HG02870 (cell line): ENCODE data around the gene KNOP1.

Experiments
- ATAC-seq: cut with Tn5 transposase; IDR thresholded peaks from one replicate; pipeline ENCODE4 v1.9.1; 2021; ENCODE audit warnings: mild to moderate bottlenecking, moderate library complexity; ENCODE audit not compliant: unreplicated experiment

KNOP1 gene, protein sequence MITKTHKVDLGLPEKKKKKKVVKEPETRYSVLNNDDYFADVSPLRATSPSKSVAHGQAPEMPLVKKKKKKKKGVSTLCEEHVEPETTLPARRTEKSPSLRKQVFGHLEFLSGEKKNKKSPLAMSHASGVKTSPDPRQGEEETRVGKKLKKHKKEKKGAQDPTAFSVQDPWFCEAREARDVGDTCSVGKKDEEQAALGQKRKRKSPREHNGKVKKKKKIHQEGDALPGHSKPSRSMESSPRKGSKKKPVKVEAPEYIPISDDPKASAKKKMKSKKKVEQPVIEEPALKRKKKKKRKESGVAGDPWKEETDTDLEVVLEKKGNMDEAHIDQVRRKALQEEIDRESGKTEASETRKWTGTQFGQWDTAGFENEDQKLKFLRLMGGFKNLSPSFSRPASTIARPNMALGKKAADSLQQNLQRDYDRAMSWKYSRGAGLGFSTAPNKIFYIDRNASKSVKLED

DNA sequence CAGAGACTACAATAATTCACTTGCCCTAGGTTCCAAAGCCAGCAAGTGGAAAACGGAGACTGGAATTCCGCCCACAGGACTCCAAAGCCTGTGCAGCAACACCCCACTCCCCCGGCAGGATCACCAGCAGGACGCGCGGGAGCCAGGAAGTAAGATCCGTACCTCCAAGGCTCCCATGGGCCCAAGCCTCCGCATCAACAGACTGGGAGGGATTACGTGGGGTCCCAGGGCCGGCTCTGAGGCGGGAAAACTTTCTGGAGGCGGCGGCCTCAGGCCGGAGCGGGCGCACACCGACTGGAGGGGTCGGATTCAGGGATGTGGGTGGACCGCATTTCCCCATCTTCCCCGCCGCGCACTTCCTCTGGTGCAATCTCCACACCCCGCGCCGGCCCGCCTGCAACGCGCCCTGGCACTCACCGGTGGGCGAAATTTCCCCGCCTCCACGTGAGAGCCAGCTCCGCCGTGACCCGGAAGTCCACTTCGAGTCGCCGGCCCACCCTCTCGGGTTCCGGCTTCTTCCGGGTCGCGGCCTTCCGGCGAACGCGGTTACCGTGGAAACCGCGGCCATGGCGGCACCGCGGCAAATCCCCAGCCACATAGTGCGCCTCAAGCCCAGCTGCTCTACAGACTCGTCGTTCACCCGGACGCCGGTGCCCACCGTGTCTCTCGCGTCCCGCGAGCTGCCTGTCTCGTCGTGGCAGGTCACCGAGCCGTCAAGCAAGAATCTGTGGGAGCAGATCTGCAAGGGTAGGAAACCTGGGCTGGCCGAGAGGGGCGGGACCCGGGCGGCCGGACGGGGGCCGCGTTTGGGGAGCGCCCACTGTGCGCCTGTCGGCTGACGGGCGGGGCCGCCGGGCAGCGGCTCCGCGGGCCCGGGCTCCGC lies at the start of gene KNOP1, which contains the start of gene IQCK:
KNOP1 (minus strand) TSS at position 487 of the 883 bp plus-strand sequence. CDS start 3,192 bp downstream, outside the sequence.
IQCK (plus strand) TSS at position 531 of the 883 bp plus-strand sequence; CDS start at position 567, 36 bp downstream.
- peak; percentile 87 for ATAC-seq

DNA sequence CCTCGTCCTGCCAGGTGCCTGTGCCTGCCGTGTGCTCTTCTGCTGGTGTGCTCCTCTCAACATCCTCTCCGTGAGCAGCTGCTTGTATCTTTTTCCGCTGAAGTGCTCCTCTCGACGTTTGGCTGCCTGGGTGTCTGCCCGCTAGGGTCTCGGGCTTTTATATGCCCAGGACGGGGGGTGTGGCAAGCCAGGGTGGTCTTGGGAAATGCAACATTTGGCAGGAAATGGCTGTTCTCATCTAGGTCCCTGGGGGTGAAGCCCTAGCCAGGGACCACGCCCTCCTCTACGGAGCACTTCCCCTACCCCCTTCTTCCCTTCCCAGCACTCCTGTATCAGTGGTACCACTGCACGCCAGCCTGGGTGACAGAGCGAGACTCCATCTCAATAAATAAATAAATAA lies 49.5 kb upstream of the KNOP1 start:
- ATAC-seq = no peak

DNA sequence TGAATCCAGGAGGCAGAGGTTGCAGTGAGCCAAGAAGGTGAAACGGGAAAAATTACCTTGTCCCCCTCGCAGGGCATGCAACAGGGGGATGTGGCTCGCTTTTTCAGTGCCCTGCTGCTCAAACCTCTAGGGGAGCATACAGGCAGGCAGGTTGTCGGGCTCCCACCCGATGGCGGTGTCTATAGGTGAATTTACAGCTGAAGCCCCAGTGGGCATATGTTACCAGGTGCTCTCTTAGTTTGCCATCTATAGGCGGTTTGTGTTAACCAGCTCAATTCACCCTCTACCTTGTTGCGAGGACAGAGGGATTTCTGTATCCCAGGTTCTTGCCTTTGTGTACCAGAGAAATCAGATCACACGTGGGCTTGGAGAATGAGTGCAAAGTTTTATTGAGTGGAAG lies 49.0 kb upstream of the KNOP1 start:
- ATAC-seq = no peak

DNA sequence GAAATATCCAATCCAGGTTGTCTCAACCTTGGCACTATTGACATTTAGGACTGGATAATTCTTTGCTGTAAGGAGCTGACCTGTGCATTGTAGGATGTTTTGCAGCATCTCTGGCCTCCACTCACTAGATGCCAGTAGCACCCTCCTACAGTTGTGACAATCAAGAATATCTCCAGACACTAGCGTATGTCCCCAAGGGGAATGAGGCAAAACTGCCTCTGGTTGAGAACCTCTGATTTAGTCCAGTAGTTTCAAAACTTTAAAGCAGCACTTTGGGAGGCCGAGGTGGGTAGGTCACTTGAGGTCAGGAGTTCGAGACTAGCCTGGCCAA lies 48.5 kb upstream of the KNOP1 start:
- no peak for ATAC-seq

DNA sequence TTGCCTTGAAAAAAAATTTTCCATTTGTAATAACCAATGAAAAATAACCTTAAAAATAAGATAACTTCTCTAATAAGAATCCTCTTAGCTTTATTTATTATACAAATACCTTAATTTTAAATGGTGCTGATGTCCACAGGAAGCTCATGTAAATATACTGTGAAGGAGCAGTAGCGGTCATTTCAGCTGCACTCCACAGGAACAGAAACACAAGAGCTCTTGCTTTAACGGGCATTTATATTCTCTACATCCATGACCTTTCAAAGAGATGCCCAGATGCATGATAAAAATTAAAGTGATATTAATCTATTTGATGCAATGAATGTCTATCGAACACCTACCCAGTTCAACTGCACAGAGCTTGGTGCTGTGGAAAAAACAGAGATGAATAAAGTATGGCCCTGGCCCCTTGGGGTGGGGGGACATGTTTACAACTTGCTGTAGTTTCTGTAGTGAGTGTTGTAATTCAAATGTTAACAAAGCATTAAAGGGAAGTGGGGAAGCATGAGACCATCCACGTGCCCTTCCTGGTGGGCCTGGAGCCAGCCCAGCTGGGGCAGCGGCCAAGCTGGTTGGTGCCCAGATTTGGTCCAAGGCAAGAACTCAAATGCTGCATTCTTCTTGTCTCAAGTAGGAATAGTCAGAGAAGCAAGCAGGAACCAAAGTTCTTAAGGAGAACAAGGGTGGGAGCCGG lies 48.0 kb upstream of the KNOP1 start:
- ATAC-seq = no peak

DNA sequence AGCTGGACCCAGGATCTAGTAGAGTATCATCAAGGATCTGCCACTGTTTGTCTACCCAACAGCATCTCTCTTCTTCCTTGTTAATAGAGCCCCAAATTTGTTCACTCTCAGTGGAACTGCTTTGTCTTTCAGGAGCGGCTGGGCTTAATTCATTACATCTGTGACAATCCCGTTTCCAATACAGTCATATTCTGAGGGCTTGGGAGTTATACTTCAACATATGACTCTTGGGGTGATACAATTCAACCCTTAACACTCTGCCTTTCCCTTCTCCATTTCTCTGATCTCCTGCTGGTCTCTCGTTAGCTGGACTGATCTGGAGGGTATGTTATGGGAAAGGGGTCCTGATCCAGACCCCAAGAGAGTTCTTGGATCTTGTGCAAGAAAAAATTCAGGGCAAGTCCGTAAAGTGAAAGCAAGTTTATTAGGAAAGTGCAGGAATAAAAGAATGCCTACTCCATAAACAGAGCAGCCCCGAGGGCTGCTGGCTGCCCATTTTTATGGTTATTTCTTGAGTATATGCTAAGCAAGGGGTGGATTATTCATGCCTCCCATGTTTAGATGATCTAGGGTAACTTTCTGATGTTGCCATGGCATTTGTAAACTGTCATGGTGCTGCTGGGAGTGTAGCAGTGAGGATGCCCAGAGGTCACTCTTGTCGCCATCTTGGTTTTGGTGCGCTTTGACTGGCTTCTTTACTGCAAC lies 42.5 kb upstream of the KNOP1 start:
- no peak for ATAC-seq

DNA sequence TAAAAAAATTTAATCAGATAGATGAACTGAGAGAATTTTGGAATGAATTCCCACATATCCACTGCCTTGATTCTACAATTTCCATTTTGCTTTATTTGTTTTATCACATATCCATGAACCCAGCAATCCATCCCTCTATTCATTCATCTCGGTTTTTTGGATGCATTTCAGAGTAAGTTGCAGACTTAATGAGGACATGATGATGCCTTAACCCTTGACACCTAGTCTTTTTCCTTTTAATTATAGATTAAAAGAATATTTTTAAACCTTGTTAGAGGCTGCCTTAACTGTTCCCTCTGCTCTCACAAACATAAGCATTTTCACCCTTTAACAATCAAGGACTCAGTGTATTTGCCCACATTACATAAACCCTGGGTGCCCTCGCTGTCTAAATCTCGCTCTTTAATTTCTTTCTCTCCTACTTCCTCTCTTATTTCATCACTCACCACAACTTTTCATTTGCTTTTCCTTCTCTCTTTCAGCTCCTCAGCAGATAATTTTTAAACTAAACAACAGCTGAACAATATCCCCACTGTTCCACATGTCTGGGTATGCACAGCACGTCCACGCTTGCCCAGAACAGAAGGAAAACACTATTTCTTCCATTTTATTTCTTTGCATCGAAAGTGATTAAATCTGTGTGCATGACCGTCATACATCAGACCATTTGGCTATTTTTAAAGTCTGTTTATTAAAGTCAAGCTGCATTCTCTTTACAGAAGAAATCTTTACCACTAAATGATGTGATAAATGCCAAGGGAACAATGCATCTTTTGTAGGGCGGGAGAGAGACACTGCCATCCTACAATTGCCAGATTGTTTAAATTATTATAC lies 40.0 kb upstream of the KNOP1 start:
- no peak for ATAC-seq

DNA sequence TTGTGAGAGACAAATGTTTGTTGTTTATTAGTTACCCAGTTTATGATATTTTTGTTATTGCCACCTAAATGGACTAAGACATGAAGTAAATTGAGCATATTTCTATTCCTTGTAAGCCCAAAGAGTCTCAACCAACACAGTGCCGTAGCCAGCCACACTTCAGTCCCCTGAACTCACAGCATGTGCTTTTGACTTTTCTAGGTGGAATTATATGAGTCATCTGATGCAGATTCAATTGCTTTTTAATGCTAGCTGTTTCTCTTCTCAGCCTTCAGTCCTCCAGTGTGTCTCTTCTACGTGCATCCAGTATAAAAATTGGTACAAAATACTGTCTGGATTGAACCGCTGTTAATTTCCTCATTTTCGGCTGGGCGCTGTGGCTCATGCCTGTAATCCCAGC lies 39.0 kb upstream of the KNOP1 start:
- no peak for ATAC-seq

DNA sequence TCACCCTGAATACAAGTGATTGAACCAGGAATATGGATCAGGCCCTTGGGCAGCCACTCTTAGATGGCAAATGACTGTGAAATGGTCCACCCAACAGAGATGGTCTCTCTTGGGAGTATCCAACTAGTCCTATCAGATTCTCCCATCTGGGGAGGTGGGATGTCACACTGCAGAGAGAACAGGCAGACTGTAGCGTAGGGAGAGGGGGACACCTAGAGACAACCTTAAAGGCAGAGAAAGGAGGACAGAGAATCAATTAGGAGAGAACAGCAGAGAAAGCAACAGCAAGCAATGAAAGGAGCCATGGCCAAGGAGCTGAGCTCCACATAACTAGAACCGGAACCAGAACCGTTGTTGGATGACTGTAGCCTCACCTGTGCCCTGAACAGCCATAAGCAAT lies 37.2 kb upstream of the KNOP1 start:
- no peak for ATAC-seq

DNA sequence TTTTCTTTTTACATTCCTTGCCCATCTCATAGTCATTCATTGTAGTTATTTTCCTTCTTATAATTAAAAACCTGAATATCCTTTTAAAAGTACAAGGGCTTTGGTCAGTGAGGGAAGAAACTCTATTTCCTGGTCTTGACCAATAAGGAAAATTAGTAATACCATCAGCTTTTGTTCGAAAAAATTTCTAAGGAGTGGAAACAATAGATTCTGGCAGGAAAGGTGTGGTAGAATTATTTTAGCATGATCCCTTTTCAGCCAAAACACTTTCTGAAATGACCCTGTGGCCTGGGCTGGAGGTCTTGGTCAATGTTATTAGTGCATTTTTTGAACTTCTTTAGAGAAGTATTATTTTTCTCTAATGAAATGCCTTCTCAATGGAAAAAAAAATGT lies 36.6 kb upstream of the KNOP1 start:
- no peak for ATAC-seq

DNA sequence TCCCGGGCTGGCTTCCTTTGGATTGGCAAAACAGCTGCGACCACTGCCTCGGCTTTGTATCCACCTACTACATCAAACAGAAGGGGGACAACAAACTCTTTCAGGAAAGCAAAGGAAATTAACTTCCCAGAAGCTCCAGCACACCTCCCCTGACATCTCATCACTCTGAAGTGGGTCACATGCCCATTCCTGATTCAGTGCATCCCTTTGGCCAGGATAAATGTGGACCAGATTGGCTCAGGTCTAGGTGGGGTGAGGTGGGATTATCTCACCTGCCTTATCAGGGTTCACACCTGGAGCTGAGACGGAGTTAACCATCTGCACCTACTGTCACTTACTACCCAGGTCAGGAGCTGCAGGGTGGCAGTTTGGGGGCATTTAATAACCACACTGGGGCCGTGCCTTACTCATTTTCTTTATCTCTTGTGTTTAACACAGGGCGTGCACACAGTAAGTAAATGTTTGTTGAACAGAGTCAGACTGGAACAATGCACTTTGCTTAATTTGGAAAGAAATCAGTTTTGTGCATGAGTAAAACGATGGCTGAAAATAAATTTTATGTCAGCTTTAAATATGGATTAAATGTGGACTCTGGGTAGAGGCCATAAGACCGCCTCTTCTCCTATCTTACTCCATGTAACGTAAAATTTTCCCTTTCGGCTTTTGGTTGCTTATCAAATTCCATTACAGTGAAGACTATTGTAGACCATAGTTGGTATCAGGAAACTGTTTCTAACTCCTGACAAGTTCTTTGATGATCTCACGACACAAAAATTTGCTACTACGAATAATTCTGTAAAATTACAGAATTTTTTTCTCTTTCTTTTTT lies 36.0 kb upstream of the KNOP1 start:
- ATAC-seq = no peak

DNA sequence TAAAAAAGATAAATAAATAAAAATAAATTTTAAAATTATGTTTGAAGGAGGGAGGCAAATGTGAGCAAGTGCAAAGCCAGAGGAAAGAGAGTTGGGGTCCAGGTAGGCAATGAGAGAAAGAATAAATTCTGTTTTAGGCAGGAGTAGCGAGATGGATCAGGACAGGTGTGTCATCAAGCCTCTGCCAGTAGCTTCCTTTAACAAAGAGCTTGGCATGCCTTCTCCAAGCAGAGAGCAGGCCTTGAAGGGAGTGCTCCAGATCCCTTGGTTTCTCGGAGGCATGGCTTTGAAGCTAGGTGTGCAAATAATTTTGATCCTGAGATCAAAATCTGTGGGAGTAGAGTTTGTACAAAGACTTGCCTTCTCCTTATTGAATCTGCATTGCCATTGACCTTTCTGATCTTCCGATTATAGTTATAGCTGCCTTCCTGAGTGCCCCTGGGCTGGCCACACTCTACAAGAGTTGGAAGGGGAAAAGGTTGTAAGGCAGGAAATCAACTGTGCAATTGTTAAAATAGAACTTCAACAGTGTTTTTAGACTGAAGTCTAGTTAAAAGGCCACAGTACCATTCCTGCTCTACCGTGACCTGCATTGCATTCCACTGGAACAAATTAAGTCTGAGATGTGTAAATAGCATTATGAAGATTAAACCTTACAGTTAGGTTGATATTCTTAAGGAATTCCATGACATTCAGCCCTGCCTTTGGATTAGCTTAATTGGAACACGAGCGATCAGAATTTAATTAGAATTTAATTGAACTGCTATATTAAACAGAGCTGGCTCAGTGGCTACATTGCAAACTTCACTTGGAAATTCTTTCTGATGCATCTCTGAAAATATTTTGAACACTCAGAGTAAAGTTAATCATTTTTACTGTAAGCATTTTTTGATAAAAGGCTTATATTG lies 33.7 kb upstream of the KNOP1 start:
- no peak for ATAC-seq

DNA sequence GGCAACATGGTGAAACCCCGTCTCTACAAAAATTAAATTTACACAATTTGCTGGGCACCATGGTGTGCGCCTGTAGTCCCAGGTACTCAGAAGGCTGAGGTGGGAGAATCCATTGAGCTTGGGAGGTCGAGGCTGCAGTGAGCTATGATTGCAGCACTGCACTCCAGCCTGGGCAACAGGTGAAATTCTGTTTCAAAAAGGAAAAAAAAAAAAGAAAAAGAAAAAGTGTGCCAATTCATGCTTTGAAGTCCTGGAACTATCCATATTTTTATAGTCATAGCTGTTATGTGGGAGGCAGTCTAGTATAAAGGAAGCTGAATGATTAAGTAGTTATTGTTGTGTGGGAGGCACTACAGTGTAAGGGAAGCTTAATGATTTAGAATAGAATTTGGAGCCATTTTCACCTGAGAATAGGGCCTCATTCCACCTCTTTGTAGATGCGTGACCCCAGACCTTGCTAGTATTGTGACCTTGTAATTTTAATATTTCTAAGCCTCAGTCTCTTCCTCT lies 31.6 kb upstream of the KNOP1 start:
- ATAC-seq = no peak

DNA sequence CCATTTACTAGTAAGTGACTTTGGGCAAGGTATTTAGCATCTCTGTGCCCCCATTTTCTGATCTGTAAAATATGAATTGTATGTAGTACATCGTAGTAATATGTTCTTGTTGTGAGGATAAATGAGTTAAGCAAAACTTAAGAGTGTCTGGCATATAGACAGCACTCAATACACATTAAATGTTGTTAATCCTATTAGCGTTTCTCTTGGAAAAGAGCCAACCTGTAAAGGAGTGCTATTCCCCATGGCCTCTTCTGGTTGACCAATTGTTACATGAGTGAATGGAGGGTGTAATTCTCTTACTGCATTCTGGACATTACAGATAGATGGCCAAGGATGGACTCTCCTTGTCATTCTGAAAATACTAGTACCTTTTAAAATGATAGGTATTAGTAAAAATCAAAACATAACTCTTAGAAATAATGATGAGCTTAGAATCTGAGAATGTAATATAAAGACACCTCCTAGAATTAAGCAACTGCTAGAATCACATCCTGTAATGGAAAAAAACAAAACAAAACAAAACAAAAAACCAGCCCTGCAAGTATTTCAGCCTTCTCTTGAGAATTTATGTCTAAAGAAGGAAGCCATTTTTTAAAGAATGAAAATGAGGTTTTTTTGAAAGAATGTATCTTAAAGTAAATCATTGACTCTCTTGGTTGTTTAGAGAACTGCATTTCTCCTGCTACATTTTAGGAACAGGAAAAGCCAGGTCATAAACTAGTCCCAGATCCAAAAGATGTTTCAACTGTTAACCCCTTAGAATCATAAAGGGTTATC lies 30.6 kb upstream of the KNOP1 start:
- no peak for ATAC-seq

DNA sequence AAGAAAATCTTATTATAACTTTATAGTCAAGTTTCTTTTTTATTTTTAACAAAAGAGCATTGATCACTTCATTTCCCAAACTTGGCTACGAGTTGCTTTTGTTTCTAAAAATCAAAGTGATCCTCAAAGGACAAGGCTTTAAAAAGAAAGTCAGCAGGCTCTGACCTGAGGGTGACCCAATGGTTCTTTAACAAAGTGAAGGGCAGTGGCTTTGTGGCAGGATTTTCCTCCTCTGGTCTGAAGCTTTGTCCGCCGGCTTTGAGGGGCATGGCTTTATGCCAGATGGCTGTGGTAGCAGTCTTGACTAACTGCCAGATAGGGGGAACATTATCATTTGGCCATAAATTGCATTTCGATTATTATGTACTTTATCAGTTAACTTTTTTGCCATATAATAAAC lies 28.5 kb upstream of the KNOP1 start:
- no peak for ATAC-seq

DNA sequence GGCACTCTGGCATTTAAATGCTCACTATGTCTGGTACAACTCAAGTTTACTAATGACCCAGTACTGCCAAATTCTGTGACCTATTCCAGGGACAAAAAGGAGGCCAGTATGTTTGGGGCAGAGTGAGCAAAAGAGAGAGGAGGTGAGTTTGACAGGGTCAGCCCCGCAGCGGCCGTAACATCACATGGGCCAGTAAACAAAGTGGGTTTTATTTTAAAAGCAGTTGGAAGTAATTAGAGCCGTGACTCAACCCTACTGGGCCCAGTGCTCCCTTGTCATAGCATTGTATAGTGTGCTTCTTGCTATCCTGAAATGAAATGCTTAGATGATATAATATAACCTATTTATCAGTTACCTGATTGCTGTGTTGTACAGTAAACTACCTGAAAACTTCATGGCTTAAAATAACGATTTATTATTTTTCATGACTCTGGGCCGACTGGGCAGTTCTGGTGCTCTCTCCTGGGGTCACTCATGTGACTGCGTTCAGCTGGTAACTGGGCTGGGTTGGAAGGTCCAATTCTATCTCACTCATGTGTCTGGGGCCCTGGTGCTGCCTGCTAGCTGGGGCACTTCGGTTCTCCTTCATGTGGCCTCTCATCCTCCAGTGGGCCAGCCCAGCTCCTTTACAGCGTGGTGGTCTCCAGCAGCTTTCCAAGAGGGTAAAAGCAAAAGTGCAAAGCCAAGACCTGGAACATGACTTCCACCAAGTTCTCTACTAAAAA lies 27.4 kb upstream of the KNOP1 start:
- no peak for ATAC-seq
